ENCODE results near the gene OR52E4.

Gene OR52E4

DNA sequence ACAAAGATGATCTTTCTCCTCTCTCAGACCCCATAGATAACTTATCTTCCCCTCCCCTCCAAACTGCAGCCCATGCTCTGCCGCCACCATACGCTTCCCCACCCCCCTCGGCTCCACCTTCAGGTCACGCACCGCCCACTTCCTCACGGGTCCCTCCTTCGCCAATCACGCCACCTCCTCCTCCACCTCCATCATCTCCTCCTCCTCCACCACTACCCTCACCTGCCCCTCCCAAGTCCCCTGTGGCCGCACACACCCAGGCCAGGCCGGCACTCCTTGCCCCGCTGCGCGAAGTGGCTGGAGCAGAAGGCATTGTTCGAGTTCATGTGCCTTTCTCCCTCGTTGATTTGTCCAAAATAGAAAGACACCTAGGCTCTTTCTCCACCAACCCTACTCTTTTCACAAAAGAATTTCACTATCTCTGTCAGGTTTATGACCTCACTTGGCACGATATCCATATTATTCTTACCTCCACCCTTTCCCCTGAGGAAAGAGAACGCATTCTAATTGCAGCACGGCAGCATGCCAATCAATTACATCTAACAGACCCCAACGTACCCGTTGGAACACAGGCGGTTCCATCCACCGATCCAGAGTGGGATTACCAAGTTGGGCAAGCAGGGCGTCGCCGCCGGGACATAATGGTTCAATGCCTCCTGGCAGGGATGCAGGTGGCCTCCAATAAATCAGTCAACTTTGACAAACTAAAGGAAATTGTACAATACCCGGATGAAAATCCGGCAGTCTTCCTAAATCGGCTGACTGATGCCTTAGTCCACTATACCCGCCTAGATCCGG is 49.3 kb downstream of the OR52E4 start:
- no peak for DNase-seq (ENCODE audit: low read depth, low spot score)

DNA sequence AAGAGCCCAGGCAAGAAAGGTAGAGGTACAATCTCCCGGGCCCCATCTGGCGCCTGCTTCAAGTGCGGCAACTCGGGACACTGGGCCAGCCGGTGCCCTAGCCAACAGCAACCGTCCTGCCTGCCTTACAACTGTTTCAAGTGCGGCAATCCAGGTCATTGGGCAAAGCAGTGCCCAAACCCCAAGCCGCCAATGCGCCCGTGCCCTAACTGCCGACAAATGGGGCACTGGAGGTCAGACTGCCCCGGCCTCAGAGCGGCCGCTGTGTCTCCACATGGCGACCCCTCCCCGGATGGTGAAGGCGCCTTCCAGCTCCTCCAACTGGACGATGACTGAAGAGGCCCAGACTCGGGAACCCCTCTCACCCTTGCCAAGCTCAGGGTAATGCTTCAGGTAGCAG is 50.2 kb downstream of the OR52E4 start:
- DNase-seq (ENCODE audit: low read depth, low spot score) = no peak

DNA sequence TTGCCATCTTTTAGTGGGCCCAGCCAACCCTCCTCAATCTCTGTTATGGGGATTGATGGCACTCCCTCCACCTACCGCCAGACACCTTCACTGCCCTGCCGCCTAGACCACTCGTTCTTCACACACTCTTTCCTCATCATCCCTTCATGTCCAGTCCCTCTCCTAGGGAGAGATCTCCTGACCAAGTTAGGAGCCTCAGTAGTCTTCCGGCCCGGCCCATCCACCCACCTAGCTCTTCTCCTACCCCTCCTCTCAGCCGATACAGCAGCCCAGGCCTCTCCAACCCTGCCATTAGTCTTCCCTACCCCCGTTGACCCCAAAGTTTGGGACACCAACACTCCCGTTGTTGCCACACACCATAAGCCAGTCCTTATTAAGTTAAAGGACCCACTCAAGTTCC is 50.6 kb downstream of the OR52E4 start:
- DNase-seq (ENCODE audit: low read depth, low spot score) = no peak

DNA sequence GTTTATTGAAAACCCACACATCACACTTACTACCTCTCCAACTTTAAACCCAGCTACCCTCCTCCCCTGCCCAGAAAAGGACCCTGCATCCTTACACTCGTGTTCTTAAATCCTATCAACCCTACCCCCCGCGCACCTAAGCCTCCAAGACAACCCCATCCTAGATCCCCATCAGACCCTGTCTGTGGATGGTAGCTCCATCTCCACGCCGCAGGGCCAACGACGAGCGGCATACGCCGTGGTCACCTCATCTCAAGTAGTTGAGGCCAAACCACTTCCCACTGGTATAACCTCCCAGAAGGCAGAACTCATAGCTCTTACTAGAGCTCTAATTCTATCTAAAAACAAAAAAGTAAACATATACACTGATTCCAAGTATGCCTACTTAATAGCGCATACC is 52.2 kb downstream of the OR52E4 start:
- no peak for DNase-seq (ENCODE audit: low read depth, low spot score)

DNA sequence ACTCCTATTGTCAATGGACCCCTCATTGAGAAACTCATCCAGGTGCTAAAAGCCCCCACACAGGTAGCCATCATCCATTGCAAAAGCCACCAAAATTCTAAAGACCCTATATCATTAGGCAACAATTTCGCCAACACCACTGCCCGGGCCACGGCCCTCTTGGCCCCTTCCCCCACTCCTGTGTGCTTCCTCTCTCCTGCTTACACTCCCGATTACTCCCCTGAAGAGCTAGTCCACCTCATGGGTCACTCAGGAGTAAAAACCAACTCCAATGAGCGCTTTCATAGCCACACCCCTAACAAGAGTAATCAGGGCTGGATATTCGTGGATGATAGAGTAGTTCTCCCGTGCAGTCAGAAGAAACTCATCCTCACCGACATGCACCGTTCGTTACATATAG is 52.7 kb downstream of the OR52E4 start:
- DNase-seq (ENCODE audit: low read depth, low spot score) = no peak
